Ovary (tissue), 9 donors: ENCODE data around the gene ZCWPW1. TPM values are rescaled to one million over a fixed set of nuclear protein-coding genes. Genes with fewer than 3 reads are reported as not detected.

ENCODE experiments used
- DNase-seq, 5 donors: peaks; one replicate each; pipeline ENCODE4 v3.0.0-alpha.2; 2019 to 2020
- H3K27ac ChIP-seq, 2 donors: fragments of 200-600 bp; one replicate each; pipeline versions ENCODE4 v1.5.1 to v1.8.0; 2019 to 2022
- H3K27me3 ChIP-seq: fragments of 200-600 bp; one replicate; pipeline ENCODE4 v1.8.0; 2022
- H3K36me3 ChIP-seq: fragments of 200-600 bp; sonication (generic); one replicate; pipeline ENCODE4 v1.5.1; 2019
- H3K4me1 ChIP-seq: one replicate; pipeline ENCODE4 v1.8.1; 2013; ENCODE audit warnings: mild to moderate bottlenecking, moderate library complexity; ENCODE audit not compliant: insufficient read depth
- H3K4me3 ChIP-seq: fragments of 200-600 bp; sonication (generic); one replicate; pipeline ENCODE4 v1.5.1; 2017
- H3K9me3 ChIP-seq, 2 donors: fragments of 200-600 bp in 1 of 2; sonication (generic) in 1 of 2; one replicate each; pipeline versions ENCODE4 v1.5.1 to v1.8.1; 2013 to 2019; ENCODE audit warnings: mild to moderate bottlenecking in 1 of 2, moderate library complexity in 1 of 2
- EP300 ChIP-seq: sonication (generic); formaldehyde crosslinking; IDR thresholded peaks from one replicate; pipeline ENCODE4 v1.6.1; 2017; ENCODE audit warnings: antibody characterized with exemption
- POLR2A ChIP-seq: fragments of 450-650 bp; IDR thresholded peaks from one replicate; pipeline ENCODE4 v1.6.1; 2017; ENCODE audit warnings: antibody characterized with exemption, mild to moderate bottlenecking, moderate library complexity
- WGBS, 3 donors: extraction: QIAGEN DNeasy Blood & Tissue Kit in 1 of 3; methylation state at CpG; one replicate each; pipeline versions ENCODE4 v1.1.5 to v1.1.7; 2013 to 2017; 5-methylcytosine and 5-hydroxymethylcytosine counted together
- intact Hi-C, 4 donors: fragments of 100-400 bp; cut with DNase I; formaldehyde crosslinking; loops; one replicate each; pipeline versions ENCODE4 v1.11.0 to v1.15.1; 2022 to 2023
- polyA plus RNA-seq, 2 donors: library from polyadenylated mRNA; stranded (reverse); fragments of 200-250 nt in 1 of 2; fragments of 350-450 nt in 1 of 2; fragmentation: Illumina TruSeq in 1 of 2; extraction: RNeasy Lipid Tissue Mini Kit (QIAGEN cat#74804) in 1 of 2; gene quantifications; one replicate each; pipeline ENCODE4 v1.2.3, GENCODE V29; 2013 to 2014
- total RNA-seq, 7 donors: library from RNA; depleted of rRNA in 2 of 7; stranded (reverse); fragments of >200 nt in 2 of 7; fragmentation: NEBNext Ultra II Directional in 3 of 7; extraction: Animal tissue kit (Norgen Biotek cat#: 25700) in 3 of 7; gene quantifications; one replicate each; pipeline versions ENCODE4 v1.1.0 to v1.2.4, GENCODE V29; 2016 to 2023
- TF ChIP-seq, protein P1 (sequence below), 3 donors: fragments of 450-650 bp in 2 of 3; fragments of 200-600 bp in 1 of 3; IDR thresholded peaks; one replicate each; pipeline versions ENCODE4 v1.5.1 to v1.8.0; 2016 to 2022; ENCODE audit warnings: antibody characterized with exemption in 3 of 3, mild to moderate bottlenecking in 1 of 3
- donor health status: DM: no; HTN: no; CAD: no; lungs with moderate emphysema.
- donor health status: DM: no; HTN: no; CAD: no.
- donor health status: Bipolar disorder and iron deficiency.
- donor health status: DM: yes; HTN: yes; CAD: no.
- donor health status: DM: no; HTN: no; CAD: no.
- donor health status: DM: yes; HTN: yes; CAD: no.

The ZCWPW1 gene
- total and polyA plus RNA-seq, 9 donors = 2.6 to 9.3 (median 6.2) TPM

DNA sequence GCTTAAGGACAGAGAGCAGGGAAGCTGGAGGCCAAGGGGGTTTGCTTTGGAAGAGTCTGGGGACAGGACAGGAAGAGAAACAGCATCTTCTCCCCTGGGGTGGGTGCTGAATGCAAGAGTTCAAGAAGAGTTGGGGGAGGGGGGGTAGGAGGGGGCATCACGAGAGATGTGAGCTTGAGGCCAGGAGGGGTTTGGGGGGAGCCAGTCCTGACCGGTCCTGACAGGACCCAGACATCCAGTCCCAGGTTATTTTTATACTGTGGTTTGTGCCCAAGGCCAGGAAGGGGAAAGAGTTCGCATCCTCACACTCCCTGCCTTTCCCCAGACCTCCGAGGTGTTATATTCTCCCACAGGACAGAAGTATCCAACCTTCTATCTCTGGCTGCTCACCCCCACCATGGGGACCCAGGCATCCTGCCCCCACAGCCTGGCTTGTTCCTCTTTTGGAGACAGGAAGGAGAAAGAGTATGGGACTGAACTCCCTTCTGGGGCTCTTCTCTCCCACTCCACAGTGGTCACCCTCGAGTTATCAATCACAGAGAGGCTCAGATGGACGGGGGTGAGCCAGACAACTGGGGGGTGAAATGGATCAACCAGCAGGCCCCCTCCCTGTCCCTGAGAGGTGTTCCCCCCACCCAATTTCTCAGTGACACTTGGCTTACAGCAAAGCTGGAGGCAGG, 47.7 kb upstream of the ZCWPW1 start:
- no peaks in the 10 kb centered on the region for H3K36me3 ChIP-seq
- no peaks in the 10 kb centered on the region for H3K27me3 ChIP-seq
- H3K4me3 ChIP-seq = peak overlapping the region; percentile 98
- peaks cover 10% of the 10 kb centered on the region for H3K4me1 ChIP-seq
- DNase-seq = peak in 1 of 5 donors; percentile 50
- intact Hi-C loops = loop anchor here in 3 of 4 donors (5.0 to 10.0 kb wide), 4 partner anchors 81 to 609 kb away; partner anchors contain the start of genes TRIP6 (in 2 of the 3), SLC12A9 (in 1 of the 3) and TRIM56 (in 1 of the 3)
- WGBS, 3 donors = 9 to 16% (median 14%) methylated on average over 6 of the region's 6 CpGs
- no peaks in the 10 kb centered on the region for H3K9me3 ChIP-seq
- H3K27ac ChIP-seq = peak overlapping the region; percentile 22 to 76
- TF ChIP-seq POLR2A (no peak), EP300 (no peak)
- TF ChIP-seq, protein P1, sequence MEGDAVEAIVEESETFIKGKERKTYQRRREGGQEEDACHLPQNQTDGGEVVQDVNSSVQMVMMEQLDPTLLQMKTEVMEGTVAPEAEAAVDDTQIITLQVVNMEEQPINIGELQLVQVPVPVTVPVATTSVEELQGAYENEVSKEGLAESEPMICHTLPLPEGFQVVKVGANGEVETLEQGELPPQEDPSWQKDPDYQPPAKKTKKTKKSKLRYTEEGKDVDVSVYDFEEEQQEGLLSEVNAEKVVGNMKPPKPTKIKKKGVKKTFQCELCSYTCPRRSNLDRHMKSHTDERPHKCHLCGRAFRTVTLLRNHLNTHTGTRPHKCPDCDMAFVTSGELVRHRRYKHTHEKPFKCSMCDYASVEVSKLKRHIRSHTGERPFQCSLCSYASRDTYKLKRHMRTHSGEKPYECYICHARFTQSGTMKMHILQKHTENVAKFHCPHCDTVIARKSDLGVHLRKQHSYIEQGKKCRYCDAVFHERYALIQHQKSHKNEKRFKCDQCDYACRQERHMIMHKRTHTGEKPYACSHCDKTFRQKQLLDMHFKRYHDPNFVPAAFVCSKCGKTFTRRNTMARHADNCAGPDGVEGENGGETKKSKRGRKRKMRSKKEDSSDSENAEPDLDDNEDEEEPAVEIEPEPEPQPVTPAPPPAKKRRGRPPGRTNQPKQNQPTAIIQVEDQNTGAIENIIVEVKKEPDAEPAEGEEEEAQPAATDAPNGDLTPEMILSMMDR (IDR thresholded peaks at IDR 0.05) = no peak

GRCh38 chr7:100475549-100475948, 47.0 kb upstream of the ZCWPW1 start:
- no peak for TF ChIP-seq EP300
- TF ChIP-seq, protein P1 (IDR thresholded peaks at IDR 0.05) = no peak
- no peak for TF ChIP-seq POLR2A
- Histone ChIP-seq H3K27ac (peak overlapping the region; percentile 22 to 76), H3K9me3 (no peaks in the 10 kb centered on the region), H3K27me3 (no peaks in the 10 kb centered on the region), H3K36me3 (no peaks in the 10 kb centered on the region), H3K4me1 (peaks cover 10% of the 10 kb centered on the region), H3K4me3 (peak overlapping the region; percentile 5)
- peak in 3 of 5 donors; percentile 39 to 57 (median 51) for DNase-seq
- intact Hi-C loops = loop anchor here in 3 of 4 donors (5.0 to 10.0 kb wide), 4 partner anchors 82 to 609 kb away; partner anchors contain the start of genes TRIP6 (in 2 of the 3), SLC12A9 (in 1 of the 3) and TRIM56 (in 1 of the 3)
- WGBS, 3 donors = 40 to 44% (median 44%) methylated on average over 9 of the region's 9 CpGs

DNA sequence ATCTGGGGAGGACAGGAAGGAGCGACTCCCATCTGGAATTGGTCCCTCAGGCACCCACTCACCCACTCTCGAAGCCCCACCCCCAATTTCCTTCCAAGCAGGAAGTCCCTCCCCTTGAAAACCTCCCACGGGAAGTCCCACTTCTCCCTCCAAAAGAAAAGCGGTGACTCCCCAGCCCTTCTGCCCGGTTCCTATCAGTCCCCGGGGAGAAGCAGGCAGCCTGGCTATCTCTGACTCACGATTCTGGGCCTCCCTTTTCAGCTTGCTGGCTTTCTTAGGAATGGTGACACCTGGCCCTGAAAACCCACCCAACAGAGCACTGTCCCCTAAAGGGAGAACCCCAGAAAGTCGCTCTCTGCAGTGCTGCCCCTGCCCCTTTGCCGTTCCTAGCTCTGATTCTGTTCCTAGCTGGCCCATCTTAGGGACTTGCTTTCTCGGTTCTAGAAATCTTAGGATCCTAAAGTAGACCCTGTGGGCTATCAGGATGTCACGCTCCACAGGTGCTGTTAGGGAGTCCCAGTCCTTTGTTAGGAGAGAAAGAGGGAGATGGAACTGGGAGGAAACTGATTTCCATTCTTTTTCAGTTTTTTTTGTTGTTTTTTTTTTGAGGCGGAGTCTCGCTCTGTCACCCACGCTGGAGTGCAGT, 44.5 kb upstream of the ZCWPW1 start:
- intact Hi-C loops = loop anchor here (5.0 to 10.0 kb wide), 5 partner anchors 89 to 612 kb away; partner anchors contain the start of genes TRIP6 (in 2 of the 4), GIGYF1 (in 1 of the 4), SLC12A9 (in 1 of the 4) and TRIM56 (in 1 of the 4)
- H3K9me3 ChIP-seq = no peaks in the 10 kb centered on the region
- DNase-seq = peak in 2 of 5 donors; percentile 37 to 38
- no peak overlapping the region for H3K4me3 ChIP-seq
- no peaks in the 10 kb centered on the region for H3K27me3 ChIP-seq
- 44 to 49% (median 47%) methylated on average over 14 of the region's 14 CpGs for WGBS, 3 donors
- no peak overlapping the region for H3K27ac ChIP-seq
- TF ChIP-seq, protein P1 (IDR thresholded peaks at IDR 0.05) = no peak
- TF ChIP-seq POLR2A (no peak), EP300 (no peak)
- H3K36me3 ChIP-seq = no peaks in the 10 kb centered on the region
- H3K4me1 ChIP-seq = peaks cover 13% of the 10 kb centered on the region

- intact Hi-C loops = loop anchor here (5.0 to 10.0 kb wide), 5 partner anchors 90 to 613 kb away; partner anchors contain the start of genes TRIP6 (in 2 of the 4), GIGYF1 (in 1 of the 4), SLC12A9 (in 1 of the 4) and TRIM56 (in 1 of the 4)
- Histone ChIP-seq H3K4me3 (no peak overlapping the region), H3K27me3 (no peaks in the 10 kb centered on the region), H3K27ac (no peak overlapping the region), H3K36me3 (no peaks in the 10 kb centered on the region), H3K4me1 (peaks cover 13% of the 10 kb centered on the region), H3K9me3 (no peaks in the 10 kb centered on the region)
- no peak for DNase-seq
- TF ChIP-seq, protein P1 (IDR thresholded peaks at IDR 0.05) = no peak
- TF ChIP-seq POLR2A (no peak), EP300 (no peak)
- WGBS, 3 donors = 58 to 66% (median 62%) methylated on average over 14 to 16 of the region's 16 CpGs
These were observed 43.8 kb upstream of the ZCWPW1 start for GRCh38 chr7:100472121-100472851.
